NOMO-1 treated with DMSO at 0.1 percent for 48 hours (cell line): Measurements from ENCODE around the gene TMF1.

Experiments
- DNase-seq: peaks from one replicate; lab custom pipeline; 2025; ENCODE audit not compliant: unreplicated experiment; lab: John Stamatoyannopoulos, UW

TMF1 gene

GRCh38 chr3:69013253-69014021 lies 38.7 kb downstream of the TMF1 start, which contains the start of gene EOGT:
Gene EOGT, minus strand, starts transcription at chr3:69013684. Its CDS starts 3,838 bp downstream, at chr3:69009846.
- peak; percentile 69 for DNase-seq

GRCh38 chr3:69012800-69013252 lies 39.3 kb downstream of the TMF1 start:
- DNase-seq: peak; percentile 18

GRCh38 chr3:69012100-69012799 lies 39.9 kb downstream of the TMF1 start:
- DNase-seq: no peak

- DNase-seq: no peak
Measured at GRCh38 chr3:69011096-69011730, 40.9 kb downstream of the TMF1 start.

GRCh38 chr3:69009559-69010410 lies 42.3 kb downstream of the TMF1 start:
- DNase-seq: no peak

GRCh38 chr3:69008980-69009379 lies 43.2 kb downstream of the TMF1 start:
- DNase-seq: no peak

GRCh38 chr3:69005791-69006482 lies 46.2 kb downstream of the TMF1 start:
- no peak for DNase-seq

- no peak for DNase-seq
Measured at GRCh38 chr3:69005071-69005790, 46.9 kb downstream of the TMF1 start.

GRCh38 chr3:69004138-69004537 lies 48.0 kb downstream of the TMF1 start:
- DNase-seq: no peak

GRCh38 chr3:68999605-69000004 lies 52.5 kb downstream of the TMF1 start:
- DNase-seq: no peak

- DNase-seq: no peak
Measured at GRCh38 chr3:68999158-68999557, 53.0 kb downstream of the TMF1 start.

- no peak for DNase-seq
Measured at GRCh38 chr3:68997887-68998286, 54.2 kb downstream of the TMF1 start.

- no peak for DNase-seq
Measured at GRCh38 chr3:68996356-68996995, 55.7 kb downstream of the TMF1 start.

GRCh38 chr3:68988740-68989139 lies 63.4 kb downstream of the TMF1 start:
- no peak for DNase-seq

GRCh38 chr3:68987322-68987721 lies 64.8 kb downstream of the TMF1 start:
- no peak for DNase-seq

GRCh38 chr3:68986496-68987208 lies 65.5 kb downstream of the TMF1 start:
- DNase-seq: no peak

- DNase-seq: no peak
Measured at GRCh38 chr3:68985146-68985790, 66.9 kb downstream of the TMF1 start.

- no peak for DNase-seq
Measured at GRCh38 chr3:68984011-68984530, 68.1 kb downstream of the TMF1 start.
